UCSD-AML1 (cell line): ENCODE measurements around the gene RASEF.
A peak's percentile ranks its signal among the peaks of the same experiment; 100 is the strongest.

ENCODE experiments used
- DNase-seq: peaks from one replicate; lab custom pipeline; 2025; ENCODE audit not compliant: unreplicated experiment; lab: John Stamatoyannopoulos, UW

Gene RASEF

GRCh38 chr9:83013867-83014605, 48.9 kb downstream of the RASEF start:
- DNase-seq, result no peak

GRCh38 chr9:83012922-83013838, 49.8 kb downstream of the RASEF start:
- no peak for DNase-seq

DNA sequence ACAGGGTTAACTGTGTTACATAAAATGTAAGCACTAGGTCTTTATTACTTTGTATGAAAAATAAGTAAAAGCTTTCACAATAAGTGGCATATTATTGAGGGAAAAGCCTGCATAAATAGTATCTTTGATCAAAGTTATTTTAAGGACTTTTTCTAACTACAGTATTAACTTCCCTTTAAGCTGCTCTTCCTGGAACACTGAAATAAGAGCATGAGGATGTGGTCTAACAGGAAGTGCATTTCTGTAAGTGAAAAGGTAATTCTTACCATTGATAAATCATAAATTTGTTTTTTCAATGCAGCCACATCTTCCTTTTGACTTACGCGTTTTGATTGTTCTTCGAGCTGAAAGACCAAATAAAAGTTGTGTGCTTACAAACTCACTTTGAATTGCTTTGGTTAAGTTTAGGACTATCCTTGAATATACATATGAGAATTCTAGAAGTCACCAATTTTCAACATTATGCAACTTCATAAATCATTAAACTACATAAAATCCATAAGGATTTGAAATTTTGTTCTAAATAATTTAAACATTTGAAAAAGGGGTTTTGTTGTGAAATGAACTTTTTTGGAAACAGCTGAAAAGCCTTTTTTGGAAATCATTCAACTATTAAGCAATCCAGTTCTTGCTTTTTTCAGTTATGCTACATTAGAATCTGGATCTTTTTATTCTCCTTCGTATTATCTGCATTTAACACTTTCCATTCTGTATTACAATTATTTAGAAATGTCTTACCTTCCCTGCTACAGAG, 50.6 kb downstream of the RASEF start:
- no peak for DNase-seq

DNA sequence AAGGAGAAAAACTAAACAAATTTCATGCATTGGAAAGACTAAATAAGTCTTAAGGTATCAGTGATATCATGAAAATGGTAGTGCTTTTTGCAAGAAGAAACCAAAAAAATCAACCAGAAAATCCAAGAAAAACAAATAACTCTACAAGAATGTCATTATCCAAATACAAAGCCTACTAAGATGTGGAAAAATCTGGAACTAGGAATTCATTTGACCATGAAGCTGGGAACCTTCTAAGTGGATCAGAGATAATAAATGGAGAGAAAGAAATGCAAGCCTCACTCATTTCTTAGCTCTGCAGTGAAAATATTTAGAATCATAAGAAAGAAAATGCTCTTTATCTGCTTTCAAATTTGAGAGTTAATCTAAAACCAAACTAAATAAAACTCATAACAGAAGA, 51.3 kb downstream of the RASEF start:
- DNase-seq, result no peak

- DNase-seq, result peak; percentile 22
Measured at GRCh38 chr9:83007521-83008300, 55.2 kb downstream of the RASEF start.

- DNase-seq, result no peak
Measured at GRCh38 chr9:83006378-83006777, 56.6 kb downstream of the RASEF start.

DNA sequence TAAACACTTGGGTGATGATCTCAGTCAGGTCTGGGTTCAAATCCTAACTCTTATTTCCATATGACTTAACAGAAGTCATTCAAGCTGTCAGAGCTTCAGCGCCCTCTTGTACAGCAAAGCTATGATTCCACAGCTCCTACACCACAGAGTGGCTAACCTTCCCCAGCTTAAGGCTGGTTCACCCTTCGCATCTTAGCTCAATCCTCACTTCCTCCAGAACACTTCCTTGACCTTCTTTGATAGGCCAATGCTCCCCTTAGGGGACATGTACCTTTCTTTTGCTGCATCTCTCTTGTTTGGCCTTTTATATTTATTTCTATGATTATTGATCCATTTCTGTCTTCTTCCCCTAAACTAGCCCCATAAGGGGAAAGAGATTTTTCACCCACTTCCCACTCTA, 57.0 kb downstream of the RASEF start:
- DNase-seq, result no peak

GRCh38 chr9:83005361-83005760, 57.6 kb downstream of the RASEF start:
- DNase-seq, result no peak

- DNase-seq, result no peak
Measured at GRCh38 chr9:83002329-83002728, 60.6 kb downstream of the RASEF start.

- DNase-seq, result no peak
Measured at GRCh38 chr9:83000765-83001164, 62.2 kb downstream of the RASEF start.

DNA sequence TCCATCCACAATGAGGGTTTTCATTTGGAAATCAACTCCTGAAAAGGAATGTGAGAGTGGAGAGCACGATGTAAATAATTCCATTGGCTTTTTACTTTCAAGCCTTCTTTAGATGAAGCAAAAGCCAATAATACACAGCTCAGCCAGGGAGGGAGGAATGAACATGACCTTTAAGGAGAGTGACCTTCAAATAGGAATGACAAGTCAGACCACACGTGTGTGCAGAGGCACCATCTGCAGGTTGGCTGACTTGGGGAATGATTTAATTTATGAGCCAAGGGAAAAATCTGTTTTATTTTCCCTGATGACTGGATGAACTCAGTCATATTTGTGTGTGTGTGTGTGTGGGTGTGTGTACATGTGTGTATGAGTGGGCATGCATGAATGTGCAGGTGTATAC, 64.5 kb downstream of the RASEF start:
- no peak for DNase-seq

GRCh38 chr9:82997476-82998140, 65.3 kb downstream of the RASEF start:
- DNase-seq, result no peak

DNA sequence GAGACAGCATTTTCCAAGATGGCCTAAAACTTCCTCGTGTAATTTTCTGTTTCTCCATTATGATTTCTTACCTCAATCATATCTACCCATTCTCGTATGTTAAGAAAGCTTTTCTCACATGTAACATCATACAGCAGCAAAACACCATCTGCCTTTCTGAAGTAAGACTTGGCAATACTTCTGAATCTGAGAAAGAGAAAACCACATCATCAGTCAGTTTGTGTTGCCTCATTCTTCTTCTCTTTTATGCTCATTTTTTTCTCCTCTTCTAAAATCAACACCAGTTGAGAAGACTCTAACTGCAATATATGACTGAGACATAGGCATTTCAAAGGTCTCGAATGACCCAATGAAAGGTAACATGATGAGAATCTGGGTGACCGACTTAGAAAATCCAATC, 66.0 kb downstream of the RASEF start:
- no peak for DNase-seq

DNA sequence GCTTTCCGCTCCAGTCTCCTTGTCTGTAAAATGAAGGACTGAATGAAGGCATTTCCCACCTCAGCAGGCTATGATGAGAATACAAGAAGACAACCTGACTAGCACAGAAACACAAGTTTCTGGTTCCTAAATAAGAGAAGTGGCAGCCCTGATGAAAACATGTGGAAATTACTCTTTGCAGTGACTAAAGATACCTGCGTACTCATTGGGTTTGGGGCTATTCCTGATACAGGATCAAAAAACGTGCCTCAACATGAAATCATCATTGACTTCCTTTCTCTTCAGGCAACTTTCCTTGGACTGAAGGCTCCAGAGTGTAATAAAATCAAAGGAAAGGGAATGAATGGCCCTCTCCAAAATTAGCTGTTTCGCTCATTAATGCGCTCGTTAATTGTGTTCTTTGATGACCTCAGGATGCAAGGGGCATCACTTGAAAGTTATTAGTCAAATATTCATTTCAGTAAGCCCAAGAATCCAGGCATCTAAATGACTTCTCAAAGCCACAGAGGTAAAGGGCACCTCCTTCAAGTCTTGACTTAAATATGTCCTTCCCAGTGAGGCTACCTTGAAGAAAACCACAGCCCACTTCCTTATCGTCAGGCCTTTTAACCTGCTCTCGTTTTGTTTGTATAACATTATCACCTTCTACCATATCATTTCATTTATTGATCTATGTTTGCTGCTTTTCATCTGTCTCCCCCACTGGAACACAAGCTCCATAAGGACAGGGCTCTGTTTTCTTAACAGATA, 68.9 kb downstream of the RASEF start:
- no peak for DNase-seq

GRCh38 chr9:82991671-82992070, 71.3 kb downstream of the RASEF start:
- DNase-seq, result no peak

GRCh38 chr9:82989929-82990328, 73.0 kb downstream of the RASEF start:
- no peak for DNase-seq

- no peak for DNase-seq
Measured at GRCh38 chr9:82988488-82988887, 74.5 kb downstream of the RASEF start.

DNA sequence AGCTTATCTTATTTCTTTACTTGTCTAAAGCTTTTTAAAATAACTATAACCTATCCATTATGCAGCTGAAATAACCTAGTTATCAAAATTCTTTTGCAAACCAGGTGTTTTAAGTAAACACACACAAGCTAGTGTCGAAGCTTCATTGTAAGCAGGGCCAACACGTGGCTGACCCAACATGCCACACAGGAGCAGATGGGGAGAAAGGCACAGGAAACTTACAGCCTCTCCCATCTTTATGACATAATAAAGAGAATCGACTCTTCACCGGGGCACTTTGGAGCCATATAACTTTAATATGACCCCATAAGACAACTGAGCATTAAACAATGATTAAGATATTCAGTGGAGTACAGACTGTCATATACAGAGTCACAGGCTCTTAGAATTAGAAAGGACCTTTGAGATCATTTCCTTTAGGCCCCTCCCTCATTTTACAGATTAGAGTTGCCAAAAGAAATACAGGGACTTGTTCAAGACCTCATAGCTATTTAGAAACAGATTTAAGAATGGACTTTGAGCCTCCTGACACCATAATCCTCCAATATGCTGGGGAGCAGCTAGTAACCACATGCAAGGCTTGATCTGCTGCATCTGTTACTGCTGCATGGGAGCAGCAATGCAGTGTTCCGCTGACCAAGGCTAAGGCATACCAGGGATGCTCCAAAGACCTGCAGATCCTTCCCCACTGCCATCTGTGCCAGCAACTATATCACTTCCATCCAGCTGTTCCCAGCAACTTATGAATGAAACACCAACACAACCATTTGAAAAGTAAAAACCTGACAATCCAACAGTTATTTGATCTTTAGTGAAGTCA, 75.4 kb downstream of the RASEF start:
- DNase-seq, result no peak

DNA sequence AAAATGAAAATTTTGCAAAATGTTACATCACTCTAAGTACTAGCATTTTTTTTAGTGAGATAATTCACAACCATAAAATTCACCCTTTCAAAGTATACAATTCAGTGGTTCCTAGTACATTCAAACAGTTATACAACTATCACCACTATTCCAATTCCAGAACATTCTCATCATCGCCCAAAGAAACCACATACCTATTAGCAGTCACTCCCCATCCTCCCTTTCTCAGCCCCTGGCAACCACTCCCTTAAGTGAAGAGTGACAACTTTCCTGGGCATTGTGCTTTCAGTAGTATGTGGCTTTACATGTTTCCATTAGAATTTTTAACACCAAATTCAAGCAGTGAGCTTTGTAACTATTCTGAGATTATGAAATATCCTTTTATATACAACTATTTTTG, 81.4 kb downstream of the RASEF start:
- DNase-seq, result no peak
